Fibroblast of mammary gland (primary cell): ENCODE results near the gene SIRT3.
A peak's percentile ranks its signal among the peaks of the same experiment; 100 is the strongest.
"Not testable (repeated sequence)": the region's sequence is repeated elsewhere in the genome, so short reads cannot be mapped to it uniquely, and the experiment has no call there.

Experiments
- DNase-seq: peaks from one replicate; pipeline ENCODE4 v3.0.0-alpha.2; 2010; ENCODE audit warnings: low read depth
- H3K4me3 ChIP-seq: 2 replicates; pipeline ENCODE4 v1.5.1; 2011; ENCODE audit warnings: low read depth, mild to moderate bottlenecking, low read length, moderate library complexity; ENCODE audit not compliant: control insufficient read depth
- CTCF ChIP-seq: conservative IDR thresholded peaks from 2 replicates; pipeline ENCODE4 v1.5.1; 2011; ENCODE audit warnings: low read depth, low read length, inconsistent platforms; ENCODE audit not compliant: control insufficient read depth, insufficient read depth

SIRT3 gene

DNA sequence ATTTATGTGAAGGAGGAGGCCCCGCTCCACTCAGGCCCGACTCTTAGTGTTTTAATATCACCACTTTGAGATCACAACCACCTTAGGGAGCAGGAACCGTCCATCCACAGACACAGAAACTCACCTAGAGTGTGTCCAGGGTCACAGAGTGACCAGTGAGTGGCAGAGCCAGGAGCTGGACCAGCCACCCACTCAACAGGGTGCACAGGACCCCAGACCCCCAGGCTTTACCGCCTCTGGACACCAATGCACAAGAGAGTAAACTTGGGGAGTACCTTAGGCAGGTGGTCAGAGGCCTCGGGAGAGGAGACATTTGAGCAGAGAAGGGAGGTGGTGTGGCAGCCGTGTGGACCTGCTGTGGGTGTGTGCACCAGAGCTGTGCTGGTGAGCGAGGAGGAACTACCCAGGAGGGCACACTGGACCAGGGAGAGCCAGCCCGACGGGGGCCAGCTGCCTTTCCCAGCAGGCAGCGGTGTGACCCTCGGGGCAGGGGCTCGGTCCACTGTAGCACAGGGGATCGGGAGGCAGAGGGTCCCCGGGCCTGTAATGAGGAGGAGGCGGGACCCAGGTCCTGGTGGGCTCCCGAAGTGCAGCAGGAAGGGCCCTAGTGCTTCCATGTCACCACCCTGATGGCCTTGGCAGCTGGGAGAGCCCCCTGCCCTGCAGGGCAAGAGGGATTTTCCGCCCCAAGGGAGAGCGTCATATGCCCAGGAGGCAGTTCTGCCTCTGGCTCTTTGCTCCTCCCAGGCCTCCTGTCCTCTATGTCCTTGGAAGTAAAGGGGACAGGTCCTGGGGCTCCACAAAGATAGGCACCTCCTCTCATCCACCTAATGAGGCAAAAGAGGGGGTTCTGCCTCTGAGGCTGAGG lies 34.5 kb upstream of the SIRT3 start:
- no peak overlapping the region for H3K4me3 ChIP-seq
- TF ChIP-seq CTCF, result no peak
- no peak for DNase-seq

- no peak for TF ChIP-seq CTCF
- DNase-seq, result peak; percentile 10
- H3K4me3 ChIP-seq, result no peak overlapping the region
Observed at GRCh38 chr11:269146-269890, 33.2 kb upstream of the SIRT3 start.

GRCh38 chr11:268716-269145 lies 32.6 kb upstream of the SIRT3 start:
- peak; percentile 37 for DNase-seq
- not testable (repeated sequence) for H3K4me3 ChIP-seq

GRCh38 chr11:267491-267994 lies 31.4 kb upstream of the SIRT3 start:
- no peak for TF ChIP-seq CTCF
- peak; percentile 16 for DNase-seq
- no peak overlapping the region for H3K4me3 ChIP-seq

DNA sequence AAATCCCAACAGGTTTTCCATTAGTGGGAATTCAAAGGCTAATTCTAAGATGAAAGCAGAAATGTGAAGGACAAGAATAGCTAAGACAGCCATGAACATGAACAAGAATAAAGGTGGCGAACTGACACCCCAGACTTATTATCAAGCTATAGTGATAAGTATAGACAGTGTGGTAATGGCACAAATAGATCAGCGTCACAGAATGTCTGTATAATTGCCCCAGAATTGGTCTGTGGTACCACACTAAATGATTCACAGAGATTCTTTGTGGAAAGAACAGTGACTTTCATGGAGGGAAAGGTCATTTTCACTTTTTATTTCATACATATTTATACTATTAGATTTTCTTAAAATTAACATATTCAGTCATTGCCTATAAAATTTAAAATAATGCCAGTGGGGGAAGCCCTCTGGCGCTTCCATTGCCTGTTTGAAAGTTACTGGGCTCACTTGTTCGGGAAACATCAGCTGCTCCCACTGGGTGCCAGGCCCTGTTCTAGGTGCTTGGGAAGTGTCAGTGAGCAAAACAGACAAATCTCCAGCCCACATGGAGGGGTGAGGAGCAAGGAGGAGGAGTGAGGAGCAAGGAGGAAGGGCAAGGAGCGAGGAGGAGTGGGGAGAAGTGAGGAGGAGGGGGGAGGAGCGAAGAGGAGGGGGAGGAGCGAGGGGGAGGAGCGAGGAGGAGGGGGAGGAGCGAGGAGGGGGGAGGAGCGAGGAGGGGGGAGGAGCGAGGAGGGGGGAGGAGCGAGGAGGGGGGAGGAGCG lies 30.7 kb upstream of the SIRT3 start:
- H3K4me3 ChIP-seq, result no peak overlapping the region
- DNase-seq, result peak; percentile 21
- no peak for TF ChIP-seq CTCF

- no peak for DNase-seq
- H3K4me3 ChIP-seq, result no peak overlapping the region
- TF ChIP-seq CTCF, result no peak
Observed at GRCh38 chr11:261624-262023, 25.5 kb upstream of the SIRT3 start.
